ENCODE data around the gene MPZL2.

MPZL2 gene

GRCh38 chr11:118240999-118241763, 22.9 kb downstream of the MPZL2 start:
- DNase-seq: peak; percentile 13

GRCh38 chr11:118239509-118240205, 24.4 kb downstream of the MPZL2 start:
- no peak for DNase-seq

- DNase-seq: no peak
These were observed 25.2 kb downstream of the MPZL2 start for GRCh38 chr11:118238929-118239328.

- DNase-seq: no peak
These were observed 25.7 kb downstream of the MPZL2 start for GRCh38 chr11:118238421-118238820.

GRCh38 chr11:118236170-118236569, 27.9 kb downstream of the MPZL2 start:
- no peak for DNase-seq

- DNase-seq: no peak
These were observed 29.3 kb downstream of the MPZL2 start for GRCh38 chr11:118234833-118235232.

GRCh38 chr11:118233850-118234249, 30.2 kb downstream of the MPZL2 start:
- DNase-seq: no peak

- DNase-seq: no peak
These were observed 30.7 kb downstream of the MPZL2 start for GRCh38 chr11:118233377-118233776.

- no peak for DNase-seq
These were observed 31.4 kb downstream of the MPZL2 start for GRCh38 chr11:118232659-118233058.

- no peak for DNase-seq
These were observed 32.6 kb downstream of the MPZL2 start for GRCh38 chr11:118231461-118231860.

- no peak for DNase-seq
These were observed 34.0 kb downstream of the MPZL2 start for GRCh38 chr11:118230088-118230487.

- no peak for DNase-seq
These were observed 34.7 kb downstream of the MPZL2 start for GRCh38 chr11:118229274-118229847.

GRCh38 chr11:118227865-118228785, 36.0 kb downstream of the MPZL2 start:
- no peak for DNase-seq

GRCh38 chr11:118226781-118227180, 37.3 kb downstream of the MPZL2 start:
- DNase-seq: no peak

GRCh38 chr11:118226296-118226695, 37.8 kb downstream of the MPZL2 start:
- DNase-seq: no peak

GRCh38 chr11:118224511-118225188, 39.4 kb downstream of the MPZL2 start, which contains the start of gene JAML:
Gene JAML (minus strand): TSS chr11:118225011. CDS start chr11:118214866, 10,145 bp downstream.
- DNase-seq: peak; percentile 16

GRCh38 chr11:118223992-118224391, 40.1 kb downstream of the MPZL2 start:
- DNase-seq: no peak

- no peak for DNase-seq
These were observed 40.5 kb downstream of the MPZL2 start for GRCh38 chr11:118223570-118223969.

- DNase-seq: no peak
These were observed 41.7 kb downstream of the MPZL2 start for GRCh38 chr11:118222437-118222836.

- DNase-seq: no peak
These were observed 42.7 kb downstream of the MPZL2 start for GRCh38 chr11:118221419-118221818.

- DNase-seq: no peak
These were observed 44.4 kb downstream of the MPZL2 start for GRCh38 chr11:118219732-118220131.

- no peak for DNase-seq
These were observed 44.9 kb downstream of the MPZL2 start for GRCh38 chr11:118219244-118219643.

Data from RPMI8226 (cell line).